GM12891 (cell line): ENCODE results near the gene TRPV6.

ENCODE experiments used
- DNase-seq: peaks from one replicate; pipeline ENCODE4 v3.0.0; 2011; ENCODE audit warnings: low spot score; ENCODE audit not compliant: insufficient read length
- FAIRE-seq: peaks from 2 replicates; lab custom pipeline; 2011; peaks lifted over from hg19 to GRCh38; lab: Jason Lieb, UNC
- PAX5 ChIP-seq: IDR thresholded peaks from 2 replicates; pipeline ENCODE4 v1.6.1; 2011; ENCODE audit warnings: low read length, moderate library complexity, mild to moderate bottlenecking; ENCODE audit not compliant: insufficient read depth, severe bottlenecking
- POLR2A ChIP-seq: IDR thresholded peaks from 2 replicates; pipeline ENCODE4 v1.6.1; 2011; ENCODE audit warnings: low read depth, low read length, control low read depth
- POLR2AphosphoS5 ChIP-seq: IDR thresholded peaks from 2 replicates; pipeline ENCODE4 v1.6.1; 2011; ENCODE audit warnings: low read depth, low read length, control low read depth
- POU2F2 ChIP-seq: IDR thresholded peaks from 2 replicates; pipeline ENCODE4 v1.6.1; 2011; ENCODE audit warnings: low read depth, mild to moderate bottlenecking, control low read depth, low read length, moderate library complexity
- SPI1 ChIP-seq: IDR thresholded peaks from 2 replicates; pipeline ENCODE4 v1.6.1; 2011; ENCODE audit warnings: low read depth, low read length, control low read depth
- TAF1 ChIP-seq: IDR thresholded peaks from 2 replicates; pipeline ENCODE4 v1.6.1; 2011; ENCODE audit warnings: low read depth, low read length, control low read depth

Gene TRPV6

GRCh38 chr7:142898377-142899170 lies 13.0 kb upstream of the TRPV6 start:
- DNase-seq, result no peak
- TF ChIP-seq POLR2AphosphoS5, result no peak
- TF ChIP-seq TAF1, result no peak
- TF ChIP-seq SPI1, result no peak
- no peak for TF ChIP-seq POU2F2
- TF ChIP-seq POLR2A, result no peak
- TF ChIP-seq PAX5, result no peak
- FAIRE-seq, result no peak

GRCh38 chr7:142897691-142898090 lies 12.1 kb upstream of the TRPV6 start:
- FAIRE-seq, result no peak
- TF ChIP-seq PAX5 (no peak), POU2F2 (no peak), SPI1 (no peak), POLR2AphosphoS5 (no peak), TAF1 (no peak), POLR2A (no peak)

GRCh38 chr7:142896741-142897379 lies 11.3 kb upstream of the TRPV6 start:
- DNase-seq, result no peak
- FAIRE-seq, result no peak
- TF ChIP-seq POU2F2, result no peak
- TF ChIP-seq SPI1, result no peak
- no peak for TF ChIP-seq POLR2AphosphoS5
- no peak for TF ChIP-seq POLR2A
- TF ChIP-seq PAX5, result no peak
- TF ChIP-seq TAF1, result no peak

More at GRCh38 chr7:142897691-142898090, 12.1 kb upstream of the TRPV6 start:
- DNase-seq, result no peak

GRCh38 chr7:142896151-142896550 lies 10.6 kb upstream of the TRPV6 start:
- DNase-seq (no peak), FAIRE-seq (no peak)
- TF ChIP-seq POU2F2, result no peak
- no peak for TF ChIP-seq TAF1
- no peak for TF ChIP-seq POLR2AphosphoS5
- TF ChIP-seq POLR2A, result no peak
- TF ChIP-seq SPI1, result no peak
- TF ChIP-seq PAX5, result no peak

GRCh38 chr7:142894985-142895593 lies 9.5 kb upstream of the TRPV6 start:
- DNase-seq (no peak), FAIRE-seq (no peak)
- no peak for TF ChIP-seq TAF1
- no peak for TF ChIP-seq PAX5
- no peak for TF ChIP-seq SPI1
- TF ChIP-seq POLR2AphosphoS5, result no peak

GRCh38 chr7:142894112-142894984 lies 8.8 kb upstream of the TRPV6 start:
- TF ChIP-seq SPI1, result no peak
- TF ChIP-seq TAF1, result no peak
- TF ChIP-seq POLR2AphosphoS5, result no peak
- no peak for TF ChIP-seq POU2F2
- TF ChIP-seq PAX5, result no peak
- TF ChIP-seq POLR2A, result no peak
- DNase-seq (no peak), FAIRE-seq (no peak)

GRCh38 chr7:142892951-142893350 lies 7.4 kb upstream of the TRPV6 start:
- FAIRE-seq, result no peak
- DNase-seq, result no peak
- no peak for TF ChIP-seq POU2F2
- TF ChIP-seq POLR2A, result no peak
- no peak for TF ChIP-seq SPI1
- no peak for TF ChIP-seq TAF1
- TF ChIP-seq PAX5, result no peak
- TF ChIP-seq POLR2AphosphoS5, result no peak

- FAIRE-seq (no peak), DNase-seq (no peak)
- TF ChIP-seq POU2F2, result no peak
Measured at GRCh38 chr7:142891490-142892082, 6.0 kb upstream of the TRPV6 start.
